AG08396 (cell line): ENCODE measurements around the gene LRRC40.

Source experiments
- DNase-seq: peaks from one replicate; pipeline ENCODE4 v3.0.0; 2012; ENCODE audit warnings: low spot score, mixed read lengths

Gene LRRC40

GRCh38 chr1:70115315-70115714 is 90.1 kb downstream of the LRRC40 start:
- no peak for DNase-seq

GRCh38 chr1:70112838-70113237 is 92.5 kb downstream of the LRRC40 start:
- DNase-seq: no peak

- no peak for DNase-seq
Measured at GRCh38 chr1:70109241-70109640, 96.1 kb downstream of the LRRC40 start.

- DNase-seq: no peak
Measured at GRCh38 chr1:70103770-70104169, 101.6 kb downstream of the LRRC40 start.

GRCh38 chr1:70101774-70102173 is 103.6 kb downstream of the LRRC40 start:
- DNase-seq: no peak

- no peak for DNase-seq
Measured at GRCh38 chr1:70101231-70101630, 104.1 kb downstream of the LRRC40 start.
